ENCODE results near the gene CHRNA1.

CHRNA1 gene

GRCh38 chr2:174784316-174784715, 20.0 kb upstream of the CHRNA1 start:
- in situ Hi-C loops (cut with MboI; ENCODE audit: low sequenced_read_pairs): no loop called here

DNA sequence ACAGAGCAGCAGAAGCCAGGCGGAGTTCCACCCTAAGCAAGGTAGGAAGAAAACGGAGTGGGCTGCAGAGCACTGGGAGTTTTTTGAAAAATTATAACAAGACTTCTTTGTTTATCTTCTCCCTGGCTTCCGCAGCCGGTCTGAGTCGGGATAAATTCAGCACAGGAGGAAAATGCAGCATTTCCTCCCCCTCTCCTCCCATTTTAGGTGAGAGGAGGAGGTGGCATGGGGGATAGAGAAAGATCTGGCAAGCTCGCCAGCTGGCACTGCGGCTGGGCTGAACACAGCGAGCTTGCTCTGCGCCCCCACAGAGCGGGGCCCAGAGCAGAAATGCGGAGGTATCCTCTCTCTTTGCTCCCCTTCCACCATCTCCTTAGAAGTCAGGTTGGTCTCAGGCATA, 17.7 kb upstream of the CHRNA1 start:
- in situ Hi-C loops (cut with MboI; ENCODE audit: low sequenced_read_pairs): no loop called here

GRCh38 chr2:174781298-174781697, 17.0 kb upstream of the CHRNA1 start:
- in situ Hi-C loops (cut with MboI; ENCODE audit: low sequenced_read_pairs): no loop called here

DNA sequence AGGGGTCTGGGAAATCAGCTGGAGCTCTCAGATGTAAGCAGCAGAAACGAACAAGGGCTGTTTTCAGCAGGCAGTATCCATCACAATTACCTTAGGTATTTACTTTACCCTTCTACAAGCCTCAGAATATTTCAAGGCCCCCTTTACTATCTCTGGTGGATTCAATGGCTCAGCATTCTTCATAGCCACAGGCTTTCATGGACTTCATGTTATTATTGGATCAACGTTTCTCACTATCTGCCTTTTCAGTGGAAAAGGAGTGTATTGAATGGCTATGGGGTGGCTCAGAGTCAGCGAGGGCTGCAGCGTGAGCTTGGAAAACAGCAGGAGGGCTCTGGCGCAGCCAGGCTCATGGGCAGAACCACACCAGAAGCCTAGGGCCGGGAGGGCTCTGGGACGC, 16.6 kb upstream of the CHRNA1 start:
- in situ Hi-C loops (cut with MboI; ENCODE audit: low sequenced_read_pairs): no loop called here

GRCh38 chr2:174780191-174780840, 16.0 kb upstream of the CHRNA1 start:
- in situ Hi-C loops (cut with MboI; ENCODE audit: low sequenced_read_pairs): no loop called here

DNA sequence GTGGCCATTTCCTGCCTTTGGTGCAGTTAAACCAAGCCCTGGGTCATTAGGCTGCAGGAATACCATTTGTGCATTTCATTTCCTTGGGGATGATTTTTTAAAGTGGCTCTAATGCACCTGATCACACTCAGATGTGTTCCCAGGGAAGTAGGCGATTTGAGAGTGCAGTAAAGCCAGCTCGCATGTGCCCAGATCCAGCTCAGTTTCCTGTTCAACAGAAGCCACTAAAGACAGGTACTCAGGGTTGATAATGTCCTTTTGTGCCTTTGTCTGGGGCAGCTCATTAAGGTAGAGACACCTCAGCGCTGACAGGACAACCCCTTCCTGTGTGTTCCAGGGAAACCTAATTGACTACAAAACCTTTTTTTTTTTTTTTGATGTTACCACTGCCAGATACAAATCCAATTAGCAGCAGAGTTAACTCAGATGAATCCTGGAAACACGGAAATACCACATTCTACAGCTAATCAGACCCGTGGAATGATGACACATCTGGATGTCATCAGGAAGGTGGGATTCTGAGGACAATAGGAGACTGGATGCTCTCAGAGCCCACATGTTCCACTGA, 15.2 kb upstream of the CHRNA1 start:
- in situ Hi-C loops (cut with MboI; ENCODE audit: low sequenced_read_pairs): no loop called here

DNA sequence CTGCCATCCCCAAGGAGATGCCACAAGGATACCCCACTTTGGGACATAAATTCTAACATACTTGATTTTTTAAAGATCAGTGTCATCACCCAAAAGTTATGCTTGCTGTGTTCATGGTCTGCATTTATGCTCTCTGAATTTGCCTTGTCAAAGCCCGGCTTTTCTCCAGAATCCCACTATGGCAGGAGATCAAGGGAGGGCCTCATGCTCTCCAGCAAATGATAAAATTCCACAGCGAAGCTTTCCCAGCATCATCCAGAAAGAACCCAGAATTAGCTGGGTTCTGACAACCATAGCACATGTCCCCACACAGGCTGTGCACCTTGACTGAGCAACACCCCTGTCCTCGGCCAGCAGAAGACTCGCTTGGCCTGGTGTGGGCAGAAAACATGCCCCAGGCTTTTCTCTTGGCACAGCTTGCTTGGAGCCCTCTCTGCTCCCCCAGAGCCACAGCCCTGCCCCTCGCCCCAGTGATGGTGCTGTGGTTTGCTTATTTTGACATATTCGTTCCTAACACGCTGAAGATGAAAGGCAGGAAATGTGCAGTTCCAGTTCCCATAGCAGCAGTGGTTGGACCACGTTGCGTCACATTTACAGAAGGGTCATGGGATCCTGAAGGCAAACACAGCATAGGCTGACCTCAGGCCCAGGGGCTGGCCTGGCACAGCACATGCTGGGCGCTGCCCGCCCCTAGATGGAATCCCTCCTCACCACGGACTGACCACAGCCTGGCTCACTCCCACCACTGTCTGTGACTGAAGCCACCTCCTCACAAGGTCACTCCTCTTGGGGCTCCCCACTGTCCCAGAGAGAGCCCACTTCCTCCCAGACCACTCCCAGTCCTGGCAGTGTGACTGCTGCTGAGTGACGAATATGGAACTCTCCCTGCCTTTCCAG, 14.1 kb upstream of the CHRNA1 start:
- in situ Hi-C loops (cut with MboI; ENCODE audit: low sequenced_read_pairs): no loop called here

DNA sequence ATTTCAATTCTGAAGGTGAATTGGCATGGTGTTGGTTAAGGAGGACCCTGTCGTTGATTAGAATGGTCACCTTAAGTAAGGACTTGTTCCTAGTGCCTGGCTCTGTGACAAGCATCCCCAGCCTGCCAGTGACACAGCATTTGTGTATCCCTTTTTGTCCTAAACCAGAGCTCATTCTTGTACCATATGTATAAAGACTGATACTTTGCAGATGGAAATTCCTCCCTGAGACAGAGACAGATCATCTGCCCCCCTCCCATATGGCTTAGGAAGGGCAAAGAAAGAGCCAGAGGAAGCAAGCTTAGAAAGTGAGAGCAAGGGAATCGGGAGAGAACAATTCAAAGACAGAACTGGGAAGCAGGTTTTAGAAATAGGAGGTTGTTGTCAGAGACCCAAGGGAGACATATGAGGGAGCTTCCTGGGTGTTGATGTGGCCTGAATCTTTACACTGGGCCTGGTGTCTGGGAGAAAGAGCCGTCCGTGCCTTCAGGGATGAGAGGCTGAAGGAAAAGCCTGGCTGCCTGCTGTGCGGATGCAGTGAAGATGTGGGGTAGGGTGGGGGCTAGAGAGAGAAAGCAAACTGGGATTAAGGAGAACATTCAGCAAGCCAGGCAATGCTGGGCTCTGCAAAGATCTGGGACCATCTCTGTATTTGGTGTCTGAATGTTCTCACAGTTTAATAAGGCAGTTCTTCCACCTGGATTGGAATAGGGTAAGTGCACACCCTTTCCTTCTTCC, 13.2 kb upstream of the CHRNA1 start:
- in situ Hi-C loops (cut with MboI; ENCODE audit: low sequenced_read_pairs): no loop called here

GRCh38 chr2:174776675-174777074, 12.4 kb upstream of the CHRNA1 start:
- in situ Hi-C loops (cut with MboI; ENCODE audit: low sequenced_read_pairs): no loop called here

DNA sequence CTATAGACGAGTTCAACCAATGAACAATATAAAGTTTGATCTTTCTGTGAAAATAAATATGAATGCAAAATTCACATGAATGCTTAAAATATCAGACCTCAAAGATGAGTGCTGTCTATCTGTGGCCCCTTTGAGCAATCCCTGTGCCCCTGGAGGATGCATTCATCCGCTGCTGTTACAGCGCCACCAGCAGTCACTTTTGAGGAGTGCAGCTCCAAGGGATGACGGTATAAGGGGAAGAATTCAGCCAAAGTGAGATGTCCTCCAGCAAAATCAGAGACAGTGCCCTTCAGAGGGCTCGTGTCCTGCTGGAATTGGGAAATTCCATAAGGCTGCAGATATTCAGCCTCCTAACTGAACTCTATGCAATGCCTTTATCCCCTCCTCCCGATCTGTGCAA, 12.0 kb upstream of the CHRNA1 start:
- in situ Hi-C loops (cut with MboI; ENCODE audit: low sequenced_read_pairs): no loop called here

DNA sequence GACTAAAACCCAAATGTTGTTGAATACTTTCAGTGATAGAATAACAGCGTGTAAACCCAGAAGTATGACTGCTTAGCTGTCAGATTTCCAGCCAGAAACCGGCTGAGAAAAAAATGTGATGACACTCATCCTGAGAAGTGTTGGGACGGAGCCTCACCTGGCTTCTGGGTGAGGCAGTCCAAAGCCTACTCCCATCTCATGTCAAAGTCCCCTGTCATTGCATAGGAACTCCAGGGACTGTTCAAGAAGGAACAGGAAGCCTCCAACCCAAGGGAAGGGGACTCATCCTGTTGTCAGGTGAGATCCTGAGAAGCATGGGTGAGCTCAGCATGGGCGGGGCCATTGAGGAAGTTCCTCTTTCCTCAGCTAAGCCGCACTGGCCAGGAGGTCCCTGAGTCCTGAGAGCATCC, 11.3 kb upstream of the CHRNA1 start:
- in situ Hi-C loops (cut with MboI; ENCODE audit: low sequenced_read_pairs): no loop called here

DNA sequence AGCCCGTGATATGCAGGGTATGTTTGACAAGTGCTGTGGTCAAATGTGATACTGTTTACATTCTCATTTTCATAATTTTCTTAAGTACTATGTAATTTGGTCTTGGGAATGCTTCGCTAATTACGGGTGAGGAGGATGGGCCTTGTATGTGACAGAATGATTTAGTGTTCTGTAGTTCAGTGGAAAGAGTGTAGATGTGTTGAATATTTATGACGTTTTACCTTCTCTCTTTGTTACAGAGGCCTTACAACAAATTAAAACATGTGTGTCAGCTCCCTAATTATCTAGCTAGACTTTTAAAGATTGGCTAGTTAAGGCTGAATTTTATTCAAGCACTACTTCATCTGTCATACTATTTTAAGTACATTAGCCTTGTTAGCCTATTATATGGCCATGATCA, 10.6 kb upstream of the CHRNA1 start:
- in situ Hi-C loops (cut with MboI; ENCODE audit: low sequenced_read_pairs): no loop called here

DNA sequence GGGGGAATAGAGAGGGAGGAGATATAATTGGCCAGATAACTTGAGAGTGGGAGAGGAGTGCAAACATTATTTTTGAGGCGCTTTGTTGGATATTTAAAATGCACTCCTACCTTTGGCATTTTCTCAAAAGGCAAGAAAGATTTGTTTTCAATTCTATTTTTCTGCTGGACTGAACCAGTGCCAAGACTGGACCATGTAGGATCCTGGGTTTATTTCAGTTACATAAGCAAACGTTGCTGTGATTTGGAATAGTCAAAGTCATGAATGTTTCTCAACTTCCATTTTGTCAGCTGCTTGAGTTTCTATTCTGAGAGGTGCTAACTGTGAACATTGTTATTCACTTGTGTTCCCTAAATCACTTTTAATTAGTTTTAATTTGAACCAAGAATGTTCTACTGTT, 8.9 kb upstream of the CHRNA1 start:
- in situ Hi-C loops (cut with MboI; ENCODE audit: low sequenced_read_pairs): no loop called here

DNA sequence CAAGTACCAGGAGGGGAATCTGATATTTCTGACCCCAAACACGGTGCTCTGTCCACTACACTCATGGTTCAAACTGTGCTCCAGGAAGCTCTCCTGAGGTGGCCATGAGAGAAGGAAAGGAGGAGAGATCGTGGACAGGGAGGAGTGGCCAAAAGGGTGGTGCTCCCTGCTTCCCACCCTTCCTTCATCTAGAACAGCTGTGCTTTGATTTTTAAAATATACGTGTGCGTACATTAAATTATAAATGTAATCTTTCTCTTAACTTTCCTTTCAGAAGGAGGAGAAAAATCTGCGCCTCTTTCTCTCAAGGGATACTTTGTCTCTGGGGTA, 8.2 kb upstream of the CHRNA1 start:
- in situ Hi-C loops (cut with MboI; ENCODE audit: low sequenced_read_pairs): no loop called here

GRCh38 chr2:174771631-174772471, 7.6 kb upstream of the CHRNA1 start:
- in situ Hi-C loops (cut with MboI; ENCODE audit: low sequenced_read_pairs): no loop called here

GRCh38 chr2:174771136-174771535, 6.9 kb upstream of the CHRNA1 start:
- in situ Hi-C loops (cut with MboI; ENCODE audit: low sequenced_read_pairs): no loop called here

GRCh38 chr2:174768557-174768956, 4.3 kb upstream of the CHRNA1 start:
- in situ Hi-C loops (cut with MboI; ENCODE audit: low sequenced_read_pairs): no loop called here

DNA sequence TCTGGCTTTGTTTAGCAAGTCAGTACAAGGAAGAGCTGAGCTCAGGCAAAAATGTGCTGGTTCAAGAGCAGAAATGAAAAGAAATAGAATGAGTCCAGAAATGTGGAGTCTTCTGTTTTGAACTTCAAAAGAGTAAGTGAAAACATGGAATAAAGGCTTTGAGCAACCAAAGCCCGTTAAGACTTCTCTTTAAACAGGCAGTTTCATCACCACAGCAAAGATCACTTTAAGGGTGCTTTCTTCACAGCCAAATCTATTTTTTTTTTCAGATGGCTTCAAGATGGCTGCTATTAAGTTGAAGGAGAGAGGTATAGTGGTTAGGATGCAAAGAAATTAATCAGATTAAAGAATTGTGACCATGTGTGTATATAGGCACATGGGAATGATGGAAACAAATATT, 2.0 kb upstream of the CHRNA1 start:
- in situ Hi-C loops (cut with MboI; ENCODE audit: low sequenced_read_pairs): no loop called here

DNA sequence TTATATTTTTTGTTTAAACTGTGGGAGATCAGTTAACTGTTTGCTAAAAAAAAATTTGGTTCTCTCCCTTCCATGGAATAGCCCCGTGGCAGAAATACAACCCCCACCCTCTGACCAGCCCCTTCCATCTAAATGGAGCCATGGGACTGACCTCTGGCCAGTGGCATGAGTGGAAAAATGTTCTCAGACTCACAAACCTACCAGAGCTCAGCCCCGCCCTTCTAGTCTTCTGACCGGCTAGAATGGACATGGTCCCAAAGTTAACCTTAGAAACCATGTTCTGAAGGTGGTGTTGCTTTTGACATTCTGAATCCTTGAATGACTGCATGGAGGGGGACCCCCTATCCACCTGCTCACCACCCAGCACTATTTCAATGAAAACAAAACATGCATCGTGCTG, 1.3 kb upstream of the CHRNA1 start:
- in situ Hi-C loops (cut with MboI; ENCODE audit: low sequenced_read_pairs): no loop called here

- in situ Hi-C loops (cut with MboI; ENCODE audit: low sequenced_read_pairs): no loop called here
Observed at GRCh38 chr2:174763780-174764179, 492 bp downstream of the CHRNA1 start.

- in situ Hi-C loops (cut with MboI; ENCODE audit: low sequenced_read_pairs): no loop called here
Observed at GRCh38 chr2:174762464-174762863, 1.8 kb downstream of the CHRNA1 start.

Data from hTERT RPE-1 (cell line).